PC-9 (cell line): ENCODE data around the gene SIDT1. TPM values are rescaled to one million over a fixed set of nuclear protein-coding genes. Genes with fewer than 3 reads are reported as not detected.
A peak's percentile ranks its signal among the peaks of the same experiment; 100 is the strongest.

Experiments
- BruUV-seq: library from RNA; stranded (reverse); fragments of 400-500 nt; replicated peaks from 2 replicates; lab custom pipeline; 2021; lab: Mats Ljungman, UMichigan
- CTCF ChIA-PET: fragments of 300-600 bp; sonication (Branson Sonifier 250); formaldehyde crosslinking; loops from one replicate; lab custom pipeline; 2022; ENCODE audit warnings: antibody characterized with exemption; lab: Charles Lee
- POLR2A ChIA-PET: fragments of 300-600 bp; sonication (Branson Sonifier 250); formaldehyde crosslinking; loops from one replicate; lab custom pipeline; 2022; ENCODE audit warnings: antibody characterized with exemption; ENCODE audit not compliant: unreplicated experiment; lab: Charles Lee
- DNase-seq, 2 experiments: peaks; one replicate each; pipeline versions ENCODE4 v3.0.0 to v3.0.0-alpha.2; 2015 to 2022; ENCODE audit warnings: mixed read lengths in 1 of 2
- H2AFZ ChIP-seq: fragments of 200-600 bp; sonication (generic); 2 replicates; pipeline ENCODE4 v1.8.1; 2017; ENCODE audit warnings: antibody characterized with exemption
- H3F3A ChIP-seq: fragments of 200-600 bp; sonication (generic); 2 replicates; pipeline ENCODE4 v1.8.1; 2017; ENCODE audit warnings: antibody characterized with exemption, mild to moderate bottlenecking, low read depth; ENCODE audit not compliant: insufficient read depth
- H3K27ac ChIP-seq: fragments of 200-600 bp; sonication (generic); 2 replicates; pipeline ENCODE4 v1.6.1; 2016; ENCODE audit warnings: mixed run types
- H3K27me3 ChIP-seq: fragments of 200-600 bp; sonication (generic); 2 replicates; pipeline ENCODE4 v1.6.1; 2016; ENCODE audit warnings: low read depth, mixed run types; ENCODE audit not compliant: insufficient read depth
- H3K36me3 ChIP-seq: fragments of 200-600 bp; sonication (generic); 2 replicates; pipeline ENCODE4 v1.6.1; 2016; ENCODE audit warnings: low read depth, mixed run types
- H3K4me1 ChIP-seq: fragments of 200-600 bp; sonication (generic); replicated peaks from 2 replicates; pipeline ENCODE4 v1.6.1; 2016; ENCODE audit warnings: mixed run types; ENCODE audit not compliant: insufficient read depth
- H3K4me2 ChIP-seq: fragments of 200-600 bp; sonication (generic); 2 replicates; pipeline ENCODE4 v1.6.1; 2017; ENCODE audit warnings: mixed run types
- H3K4me3 ChIP-seq: fragments of 200-600 bp; sonication (generic); 2 replicates; pipeline ENCODE4 v1.6.1; 2016; ENCODE audit warnings: mixed run types
- H3K79me2 ChIP-seq: fragments of 200-600 bp; sonication (generic); 2 replicates; pipeline ENCODE4 v1.6.1; 2017; ENCODE audit warnings: low read depth, mixed run types
- H3K9me2 ChIP-seq: fragments of 200-600 bp; sonication (generic); 2 replicates; pipeline ENCODE4 v1.8.1; 2017; ENCODE audit warnings: mild to moderate bottlenecking; ENCODE audit not compliant: insufficient read depth
- H3K9me3 ChIP-seq: fragments of 200-600 bp; sonication (generic); 2 replicates; pipeline ENCODE4 v1.8.1; 2016; ENCODE audit warnings: low read depth; ENCODE audit not compliant: insufficient read depth
- H4K20me1 ChIP-seq: fragments of 200-600 bp; sonication (generic); 2 replicates; pipeline ENCODE4 v1.8.1; 2017; ENCODE audit not compliant: insufficient read depth
- CTCF ChIP-seq: fragments of 200-600 bp; sonication (generic); conservative IDR thresholded peaks from 2 replicates; pipeline ENCODE4 v1.6.1; 2017; ENCODE audit warnings: mixed run types, antibody characterized with exemption, mild to moderate bottlenecking, moderate library complexity
- EZH2 ChIP-seq: fragments of 200-600 bp; sonication (generic); IDR thresholded peaks from 2 replicates; pipeline ENCODE4 v1.8.0; 2017; ENCODE audit warnings: antibody characterized with exemption, low read depth
- intact Hi-C: fragments of 100-400 bp; cut with micrococcal nuclease; formaldehyde crosslinking; loops from one replicate; pipeline ENCODE4 v1.10.0; 2022; ENCODE audit not compliant: unreplicated experiment
- total RNA-seq: library from RNA; stranded (reverse); gene quantifications from 2 replicates; pipeline ENCODE4 v1.2.3, GENCODE V29; 2021

Gene SIDT1
- total RNA-seq, 1 experiment from 2014 or later: 1.2 TPM

DNA sequence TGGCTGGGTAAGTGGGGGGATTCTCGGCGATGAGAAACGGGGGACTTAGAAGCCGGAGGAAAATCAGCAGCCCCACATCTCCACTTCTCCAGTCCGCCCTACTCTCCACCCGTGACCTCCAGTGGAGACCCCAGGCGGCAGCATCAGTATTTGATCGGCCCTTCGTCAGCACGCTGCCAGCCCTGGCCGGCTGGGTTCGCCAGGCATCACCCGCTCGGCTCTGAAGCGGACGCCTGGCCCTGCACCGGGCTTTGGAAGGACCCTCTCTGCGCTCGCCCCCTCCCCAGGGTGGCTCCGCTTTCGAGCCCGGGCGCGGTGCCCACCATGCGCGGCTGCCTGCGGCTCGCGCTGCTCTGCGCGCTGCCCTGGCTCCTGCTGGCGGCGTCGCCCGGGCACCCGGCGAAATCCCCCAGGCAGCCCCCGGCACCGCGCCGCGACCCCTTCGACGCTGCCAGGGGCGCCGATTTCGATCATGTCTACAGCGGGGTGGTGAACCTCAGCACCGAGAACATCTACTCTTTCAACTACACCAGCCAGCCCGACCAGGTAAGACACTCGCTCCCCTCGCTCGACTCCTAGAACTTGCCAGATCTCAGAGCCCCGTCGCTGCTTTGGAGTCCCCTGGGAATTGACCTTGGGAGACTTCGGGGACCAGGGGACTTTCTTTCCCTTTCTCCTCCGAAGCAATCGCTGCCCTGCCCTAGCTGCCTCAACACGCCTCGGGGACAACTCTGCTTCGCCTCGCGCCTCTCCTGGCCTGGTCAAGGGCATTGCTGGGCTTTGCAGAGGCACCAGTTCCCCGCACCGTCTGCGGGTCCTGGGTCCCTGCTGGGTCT is 561 bp downstream of the SIDT1 start:
- DNase-seq: no peak
- Histone ChIP-seq H3K27me3 (no peaks in the 10 kb centered on the region), H2AFZ (peak overlapping the region; percentile 80), H3K4me1 (peaks cover 41% of the 10 kb centered on the region), H3K9me2 (no peaks in the 10 kb centered on the region), H3F3A (peaks cover 24% of the 10 kb centered on the region), H3K27ac (no peak overlapping the region), H3K4me2 (peak overlapping the region; percentile 87), H3K36me3 (no peaks in the 10 kb centered on the region), H3K9me3 (no peaks in the 10 kb centered on the region), H3K79me2 (no peaks in the 10 kb centered on the region), H3K4me3 (peak overlapping the region; percentile 64), H4K20me1 (no peaks in the 10 kb centered on the region)
- intact Hi-C loops: loop anchor here (1.0 kb wide), 1 partner anchor 18 kb away; the partner anchor contains the start of gene SPICE1
- POLR2A ChIA-PET: no interaction called here
- CTCF ChIA-PET: no interaction called here
- BruUV-seq: no TSS peak
- TF ChIP-seq EZH2 (no peak), CTCF (no peak)

GRCh38 chr3:113533534-113533892 is 1.2 kb downstream of the SIDT1 start:
- H3K4me1 ChIP-seq: peaks cover 47% of the 10 kb centered on the region
- CTCF ChIA-PET: no interaction called here
- H3K4me2 ChIP-seq: peak overlapping the region; percentile 87; the same call in 1 of the 2 replicates
- H4K20me1 ChIP-seq: no peaks in the 10 kb centered on the region
- BruUV-seq: no TSS peak
- TF ChIP-seq CTCF: no peak
- TF ChIP-seq EZH2: no peak
- H2AFZ ChIP-seq: no peak overlapping the region
- no peak overlapping the region for H3K4me3 ChIP-seq
- no peak overlapping the region for H3K27ac ChIP-seq
- intact Hi-C loops: no loop called here
- H3K9me2 ChIP-seq: no peaks in the 10 kb centered on the region
- peaks cover 30% of the 10 kb centered on the region for H3F3A ChIP-seq
- DNase-seq: no peak
- no peaks in the 10 kb centered on the region for H3K79me2 ChIP-seq
- no peaks in the 10 kb centered on the region for H3K27me3 ChIP-seq
- no peaks in the 10 kb centered on the region for H3K9me3 ChIP-seq
- POLR2A ChIA-PET: no interaction called here
- no peaks in the 10 kb centered on the region for H3K36me3 ChIP-seq

DNA sequence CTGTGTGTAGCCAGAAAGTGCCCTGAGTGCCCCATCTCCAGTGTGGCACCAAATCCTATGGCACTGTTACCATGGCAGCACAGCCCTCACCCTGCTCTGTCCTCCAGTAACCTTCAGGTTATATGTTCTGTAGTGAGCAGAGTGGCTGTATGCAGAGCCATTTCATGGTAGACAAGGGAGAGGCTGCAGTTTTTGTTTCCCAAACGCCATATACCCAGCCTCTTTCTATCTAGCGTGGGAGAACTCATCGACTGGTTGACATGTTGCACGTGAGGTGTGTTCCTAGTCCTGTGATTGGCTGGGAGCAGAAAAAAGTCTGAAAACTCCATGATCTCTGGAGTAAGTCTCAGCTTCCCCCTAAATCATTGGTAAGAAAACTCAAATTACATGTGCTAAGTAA is 2.0 kb downstream of the SIDT1 start:
- Histone ChIP-seq H4K20me1 (no peaks in the 10 kb centered on the region), H3K79me2 (no peaks in the 10 kb centered on the region), H2AFZ (no peak overlapping the region), H3K4me1 (peaks cover 48% of the 10 kb centered on the region), H3K4me2 (no peak overlapping the region), H3K27ac (no peak overlapping the region), H3K4me3 (no peak overlapping the region), H3K9me3 (no peaks in the 10 kb centered on the region), H3K9me2 (no peaks in the 10 kb centered on the region), H3F3A (peaks cover 38% of the 10 kb centered on the region), H3K27me3 (no peaks in the 10 kb centered on the region), H3K36me3 (no peaks in the 10 kb centered on the region)
- intact Hi-C loops: no loop called here
- ChIA-PET CTCF (no interaction called here), POLR2A (no interaction called here)
- no TSS peak for BruUV-seq
- no peak for DNase-seq
- no peak for TF ChIP-seq EZH2
- TF ChIP-seq CTCF: no peak
